PFSK-1 (cell line): Measurements from ENCODE around the gene RALGPS2.

ENCODE experiments used
- FOXP2 ChIP-seq: optimal IDR thresholded peaks from 2 replicates; pipeline ENCODE3; 2011; ENCODE audit warnings: borderline replicate concordance, control low read depth, inconsistent platforms; ENCODE audit not compliant: insufficient read depth; ENCODE audit errors: extremely low read length, extremely low read depth
- POLR2AphosphoS5 ChIP-seq: IDR thresholded peaks from 2 replicates; pipeline ENCODE4 v1.6.1; 2012; ENCODE audit warnings: low read depth, mild to moderate bottlenecking, control low read depth, low read length, moderate library complexity
- REST ChIP-seq, 2 experiments: IDR thresholded peaks; 2 replicates each; pipeline versions ENCODE4 v1.6.1 to v1.8.0; 2011 to 2012; ENCODE audit warnings: low read depth in 2 of 2, low read length in 2 of 2, control low read depth in 1 of 2, inconsistent platforms in 1 of 2, mild to moderate bottlenecking in 1 of 2, moderate library complexity in 1 of 2; ENCODE audit not compliant: insufficient read depth in 1 of 2
- SIN3A ChIP-seq: IDR thresholded peaks from 2 replicates; pipeline ENCODE4 v1.6.1; 2012; ENCODE audit warnings: mild to moderate bottlenecking, low read length, moderate library complexity, borderline replicate concordance; ENCODE audit not compliant: insufficient read depth
- TAF1 ChIP-seq: IDR thresholded peaks from 2 replicates; pipeline ENCODE4 v1.6.1; 2012; ENCODE audit warnings: low read length, control low read depth, borderline replicate concordance; ENCODE audit not compliant: insufficient read depth

The RALGPS2 gene

GRCh38 chr1:178868706-178869105, 143.7 kb downstream of the RALGPS2 start:
- TF ChIP-seq FOXP2, result no peak
- no peak for TF ChIP-seq SIN3A
- no peak for TF ChIP-seq POLR2AphosphoS5
- no peak for TF ChIP-seq TAF1
- no peak for TF ChIP-seq REST (IDR thresholded peaks at IDR 0.05; ENCODE audit: insufficient read depth in 1 of 2, low read depth in 2 of 2, low read length in 2 of 2)

GRCh38 chr1:178869119-178869697, 144.2 kb downstream of the RALGPS2 start:
- no peak for TF ChIP-seq REST (IDR thresholded peaks at IDR 0.05; ENCODE audit: insufficient read depth in 1 of 2, low read depth in 2 of 2, low read length in 2 of 2)

GRCh38 chr1:178870221-178870620, 145.2 kb downstream of the RALGPS2 start:
- no peak for TF ChIP-seq REST (IDR thresholded peaks at IDR 0.05; ENCODE audit: insufficient read depth in 1 of 2, low read depth in 2 of 2, low read length in 2 of 2)
- TF ChIP-seq FOXP2, result no peak
- no peak for TF ChIP-seq TAF1

- TF ChIP-seq TAF1 (no peak), POLR2AphosphoS5 (no peak), SIN3A (no peak), FOXP2 (no peak), REST (IDR thresholded peaks at IDR 0.05; ENCODE audit: insufficient read depth in 1 of 2, low read depth in 2 of 2, low read length in 2 of 2) (no peak)
Observed at GRCh38 chr1:178870944-178871343, 145.9 kb downstream of the RALGPS2 start, which contains the start of gene ANGPTL1. Gene ANGPTL1 (minus strand): TSS chr1:178871077. CDS start chr1:178865776, 5,301 bp downstream.
